GM21723 (cell line): ENCODE measurements around the gene TMOD3.
"Not testable (repeated sequence)": the region's sequence is repeated elsewhere in the genome, so short reads cannot be mapped to it uniquely, and the experiment has no call there.

ENCODE experiments used
- ATAC-seq: cut with Tn5 transposase; IDR thresholded peaks from one replicate; pipeline ENCODE4 v1.9.1; 2021; ENCODE audit warnings: mild to moderate bottlenecking, moderate library complexity; ENCODE audit not compliant: unreplicated experiment

Gene TMOD3

GRCh38 chr15:51863131-51863530 is 33.7 kb downstream of the TMOD3 start:
- no peak for ATAC-seq

GRCh38 chr15:51864408-51865056 is 35.1 kb downstream of the TMOD3 start:
- no peak for ATAC-seq

GRCh38 chr15:51865317-51865716 is 35.9 kb downstream of the TMOD3 start:
- ATAC-seq, result no peak

- ATAC-seq, result no peak
Observed at GRCh38 chr15:51866161-51866560, 36.7 kb downstream of the TMOD3 start.

GRCh38 chr15:51866751-51867150 is 37.3 kb downstream of the TMOD3 start:
- ATAC-seq, result no peak

- no peak for ATAC-seq
Observed at GRCh38 chr15:51869060-51869421, 39.6 kb downstream of the TMOD3 start.

GRCh38 chr15:51870774-51871173 is 41.3 kb downstream of the TMOD3 start:
- ATAC-seq, result no peak

- ATAC-seq, result no peak
Observed at GRCh38 chr15:51874751-51875644, 45.5 kb downstream of the TMOD3 start.

GRCh38 chr15:51876169-51876568 is 46.7 kb downstream of the TMOD3 start:
- ATAC-seq, result no peak

- ATAC-seq, result no peak
Observed at GRCh38 chr15:51878446-51879386, 49.3 kb downstream of the TMOD3 start.

GRCh38 chr15:51879555-51879954 is 50.1 kb downstream of the TMOD3 start:
- ATAC-seq, result no peak

GRCh38 chr15:51883271-51883837 is 53.9 kb downstream of the TMOD3 start:
- no peak for ATAC-seq

GRCh38 chr15:51884041-51884440 is 54.6 kb downstream of the TMOD3 start:
- no peak for ATAC-seq

- ATAC-seq, result no peak
Observed at GRCh38 chr15:51884517-51885236, 55.2 kb downstream of the TMOD3 start.

- not testable (repeated sequence) for ATAC-seq
Observed at GRCh38 chr15:51885758-51886157, 56.3 kb downstream of the TMOD3 start.

GRCh38 chr15:51887887-51888592 is 58.6 kb downstream of the TMOD3 start:
- no peak for ATAC-seq

GRCh38 chr15:51888593-51889195 is 59.2 kb downstream of the TMOD3 start:
- ATAC-seq, result no peak

GRCh38 chr15:51889486-51889885 is 60.0 kb downstream of the TMOD3 start:
- no peak for ATAC-seq

- no peak for ATAC-seq
Observed at GRCh38 chr15:51904421-51904820, 75.0 kb downstream of the TMOD3 start.
